Measurements from ENCODE around the gene NTSR1. TPM values are rescaled to one million over a fixed set of nuclear protein-coding genes. Genes with fewer than 3 reads are reported as not detected.

Gene NTSR1
- total and polyA plus RNA-seq, 2 donors (not counting 1 experiment from before 2014, with no cell fraction given), result not detected

- H3K4me3 ChIP-seq (ENCODE audit: control extremely low read depth in 1 of 5, extremely low read depth in 1 of 5, insufficient read depth in 1 of 5, low read depth in 2 of 5, low read length in 4 of 5), result no peak overlapping the region
- Mint-ChIP-seq H3K4me3 (no peak overlapping the region), H3K4me1 (peaks cover 1% of the 10 kb centered on the region), H3K27me3 (peaks cover 28% of the 10 kb centered on the region), H3K27ac (no peak overlapping the region), H3K9me3 (ENCODE audit: insufficient read depth) (no peaks in the 10 kb centered on the region)
- 86% methylated on average over 14 of the region's 15 CpGs for WGBS (ENCODE audit: insufficient coverage)
- H4K20me1 ChIP-seq (ENCODE audit: control insufficient read depth, insufficient read depth, low read length, poor library complexity, severe bottlenecking), result no peaks in the 10 kb centered on the region
- no peak overlapping the region for H3K4me2 ChIP-seq (replicated peaks; ENCODE audit: low read depth, low read length, poor library complexity, severe bottlenecking)
- ChIA-PET CTCF (no interaction called here), POLR2A (no interaction called here)
- DNase-seq, result no peak
- no peak overlapping the region for H2AFZ ChIP-seq (ENCODE audit: insufficient read depth, low read depth, low read length, poor library complexity, severe bottlenecking)
- no peak for ATAC-seq (ENCODE audit: low read depth)
- H3K79me2 ChIP-seq (ENCODE audit: control insufficient read depth, insufficient read depth, low read length), result no peaks in the 10 kb centered on the region
- H3K9ac ChIP-seq (ENCODE audit: low read length), result no peak overlapping the region
- TF ChIP-seq EZH2 (IDR thresholded peaks at IDR 0.05; ENCODE audit: borderline replicate concordance, insufficient read depth, low read depth, low read length, poor library complexity, severe bottlenecking), result no peak
- TF ChIP-seq, protein P1, sequence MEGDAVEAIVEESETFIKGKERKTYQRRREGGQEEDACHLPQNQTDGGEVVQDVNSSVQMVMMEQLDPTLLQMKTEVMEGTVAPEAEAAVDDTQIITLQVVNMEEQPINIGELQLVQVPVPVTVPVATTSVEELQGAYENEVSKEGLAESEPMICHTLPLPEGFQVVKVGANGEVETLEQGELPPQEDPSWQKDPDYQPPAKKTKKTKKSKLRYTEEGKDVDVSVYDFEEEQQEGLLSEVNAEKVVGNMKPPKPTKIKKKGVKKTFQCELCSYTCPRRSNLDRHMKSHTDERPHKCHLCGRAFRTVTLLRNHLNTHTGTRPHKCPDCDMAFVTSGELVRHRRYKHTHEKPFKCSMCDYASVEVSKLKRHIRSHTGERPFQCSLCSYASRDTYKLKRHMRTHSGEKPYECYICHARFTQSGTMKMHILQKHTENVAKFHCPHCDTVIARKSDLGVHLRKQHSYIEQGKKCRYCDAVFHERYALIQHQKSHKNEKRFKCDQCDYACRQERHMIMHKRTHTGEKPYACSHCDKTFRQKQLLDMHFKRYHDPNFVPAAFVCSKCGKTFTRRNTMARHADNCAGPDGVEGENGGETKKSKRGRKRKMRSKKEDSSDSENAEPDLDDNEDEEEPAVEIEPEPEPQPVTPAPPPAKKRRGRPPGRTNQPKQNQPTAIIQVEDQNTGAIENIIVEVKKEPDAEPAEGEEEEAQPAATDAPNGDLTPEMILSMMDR (IDR thresholded peaks at IDR 0.05), result no peak
- intact Hi-C loops (cut with micrococcal nuclease), result no loop called here
- H3K27me3 ChIP-seq (replicated peaks in 1 of 4; ENCODE audit: control extremely low read depth in 1 of 4, control insufficient read depth in 3 of 4, insufficient read depth in 4 of 4, low read length in 3 of 4), result peaks cover 0 to 29% (median 2%) of the 10 kb centered on the region in 4 experiments
- H3K36me3 ChIP-seq (replicated peaks in 1 of 2; ENCODE audit: control extremely low read depth in 1 of 2, control insufficient read depth in 1 of 2, extremely low read depth in 1 of 2, insufficient read depth in 2 of 2, low read length in 1 of 2), result no peaks in the 10 kb centered on the region
- H3K9me3 ChIP-seq (ENCODE audit: control extremely low read depth in 1 of 3, control insufficient read depth in 2 of 3, insufficient read depth in 1 of 3, low read length in 2 of 3), result peaks cover 0 to 7% (median 0%) of the 10 kb centered on the region in 3 donors
- H3K4me1 ChIP-seq (ENCODE audit: control insufficient read depth in 2 of 2, insufficient read depth in 2 of 2, low read length in 2 of 2), result peaks cover 0 to 6% of the 10 kb centered on the region in 2 donors
- no peak overlapping the region for H3K27ac ChIP-seq (ENCODE audit: low read length in 2 of 2)
Observed at GRCh38 chr20:62727584-62728027, 19.0 kb downstream of the NTSR1 start.

DNA sequence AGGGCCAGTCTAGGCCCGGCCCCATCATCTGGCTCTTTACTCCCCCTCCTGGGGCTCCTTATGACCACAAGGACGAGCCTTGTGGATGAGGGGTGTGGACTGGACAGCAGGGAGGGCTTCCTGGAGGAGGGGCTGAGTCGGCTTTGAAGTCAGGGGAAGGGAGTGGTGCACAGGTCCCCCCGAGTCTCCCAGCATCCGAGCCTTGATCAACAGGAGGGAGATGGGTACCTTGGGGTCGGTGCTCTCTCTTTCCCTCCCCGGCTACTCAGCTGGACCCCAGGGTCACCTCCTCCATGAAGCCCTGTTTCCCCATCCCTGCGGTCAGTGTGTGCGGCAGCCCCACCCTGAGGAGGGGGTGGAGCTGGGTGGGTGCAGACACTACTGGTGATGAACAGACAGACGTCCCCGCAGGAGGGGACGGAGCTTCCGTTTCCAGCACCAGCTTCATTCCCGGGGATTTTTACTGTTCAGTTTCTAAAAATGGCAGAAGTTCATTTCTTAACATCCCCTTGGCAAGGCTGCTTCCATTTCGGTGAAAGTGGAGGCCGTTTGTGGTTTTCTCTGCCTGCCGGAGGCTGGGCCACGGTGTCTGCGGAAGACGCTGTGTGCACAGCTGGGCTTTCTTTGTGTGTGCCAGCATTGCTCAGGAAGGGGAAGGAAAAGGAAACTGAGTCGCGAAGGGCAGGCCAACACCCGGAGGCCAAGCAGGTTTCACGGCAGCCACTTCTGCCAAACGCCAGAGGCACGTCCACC, 19.6 kb downstream of the NTSR1 start:
- ChIA-PET CTCF (no interaction called here), POLR2A (no interaction called here)
- no peak overlapping the region for H3K4me3 Mint-ChIP-seq
- peaks cover 0 to 6% of the 10 kb centered on the region in 2 donors for H3K4me1 ChIP-seq (ENCODE audit: control insufficient read depth in 2 of 2, insufficient read depth in 2 of 2, low read length in 2 of 2)
- peaks cover 1% of the 10 kb centered on the region for H3K4me1 Mint-ChIP-seq
- H3K4me2 ChIP-seq (replicated peaks; ENCODE audit: low read depth, low read length, poor library complexity, severe bottlenecking), result no peak overlapping the region
- intact Hi-C loops (cut with micrococcal nuclease), result no loop called here
- no peaks in the 10 kb centered on the region for H3K36me3 ChIP-seq (replicated peaks in 1 of 2; ENCODE audit: control extremely low read depth in 1 of 2, control insufficient read depth in 1 of 2, extremely low read depth in 1 of 2, insufficient read depth in 2 of 2, low read length in 1 of 2)
- H3K9me3 Mint-ChIP-seq (ENCODE audit: insufficient read depth), result no peaks in the 10 kb centered on the region
- H3K79me2 ChIP-seq (ENCODE audit: control insufficient read depth, insufficient read depth, low read length), result no peaks in the 10 kb centered on the region
- peaks cover 0 to 25% (median 2%) of the 10 kb centered on the region in 4 experiments for H3K27me3 ChIP-seq (replicated peaks in 1 of 4; ENCODE audit: control extremely low read depth in 1 of 4, control insufficient read depth in 3 of 4, insufficient read depth in 4 of 4, low read length in 3 of 4)
- WGBS (ENCODE audit: insufficient coverage), result 40% methylated on average over 21 of the region's 26 CpGs
- H4K20me1 ChIP-seq (ENCODE audit: control insufficient read depth, insufficient read depth, low read length, poor library complexity, severe bottlenecking), result no peaks in the 10 kb centered on the region
- TF ChIP-seq, protein P1 (IDR thresholded peaks at IDR 0.05), result no peak
- TF ChIP-seq EZH2 (IDR thresholded peaks at IDR 0.05; ENCODE audit: borderline replicate concordance, insufficient read depth, low read depth, low read length, poor library complexity, severe bottlenecking), result no peak
- no peak overlapping the region for H3K27ac ChIP-seq (ENCODE audit: low read length in 2 of 2)
- no peak overlapping the region for H3K4me3 ChIP-seq (ENCODE audit: control extremely low read depth in 1 of 5, extremely low read depth in 1 of 5, insufficient read depth in 1 of 5, low read depth in 2 of 5, low read length in 4 of 5)
- H3K27ac Mint-ChIP-seq, result no peak overlapping the region
- H2AFZ ChIP-seq (ENCODE audit: insufficient read depth, low read depth, low read length, poor library complexity, severe bottlenecking), result no peak overlapping the region
- ATAC-seq (ENCODE audit: low read depth), result no peak
- DNase-seq, result no peak
- no peak overlapping the region for H3K9ac ChIP-seq (ENCODE audit: low read length)
- peaks cover 26% of the 10 kb centered on the region for H3K27me3 Mint-ChIP-seq
- peaks cover 0 to 7% (median 0%) of the 10 kb centered on the region in 3 donors for H3K9me3 ChIP-seq (ENCODE audit: control extremely low read depth in 1 of 3, control insufficient read depth in 2 of 3, insufficient read depth in 1 of 3, low read length in 2 of 3)

Measured in B cell (primary cell).